WTC11 (cell line): ENCODE measurements around the gene RBP7.

ENCODE experiments used
- CTCF ChIP-seq: fragments of 200-600 bp; IDR thresholded peaks from 2 replicates; pipeline ENCODE4 v1.8.0; 2022; ENCODE audit warnings: antibody characterized with exemption
- E2F1 ChIP-seq: sonication (generic); formaldehyde crosslinking; IDR thresholded peaks from 2 replicates; pipeline ENCODE4 v1.8.0; 2022; ENCODE audit warnings: mild to moderate bottlenecking, missing genetic modification reagents
- FOXJ3 ChIP-seq: sonication (generic); formaldehyde crosslinking; IDR thresholded peaks from 2 replicates; pipeline ENCODE4 v1.9.0; 2021; ENCODE audit warnings: missing genetic modification reagents, mild to moderate bottlenecking, borderline replicate concordance
- FOXK1 ChIP-seq: sonication (generic); formaldehyde crosslinking; IDR thresholded peaks from 2 replicates; pipeline ENCODE4 v1.8.0; 2022; ENCODE audit warnings: mild to moderate bottlenecking, moderate library complexity, missing genetic modification reagents
- IRF1 ChIP-seq: sonication (generic); formaldehyde crosslinking; IDR thresholded peaks from 2 replicates; pipeline ENCODE4 v1.8.0; 2023; ENCODE audit warnings: missing genetic modification reagents
- NFYB ChIP-seq: sonication (generic); formaldehyde crosslinking; conservative IDR thresholded peaks from 2 replicates; pipeline ENCODE4 v1.8.0; 2022; ENCODE audit warnings: low read depth, missing genetic modification reagents
- PREB ChIP-seq: sonication (generic); formaldehyde crosslinking; IDR thresholded peaks from 2 replicates; pipeline ENCODE4 v1.8.1; 2022; ENCODE audit warnings: mild to moderate bottlenecking, missing genetic modification reagents, moderate library complexity, borderline replicate concordance
- SMAD3 ChIP-seq: sonication (generic); formaldehyde crosslinking; IDR thresholded peaks from 2 replicates; pipeline ENCODE4 v1.8.0; 2022; ENCODE audit warnings: missing genetic modification reagents, mild to moderate bottlenecking, borderline replicate concordance
- ZNF138 ChIP-seq: sonication (generic); formaldehyde crosslinking; conservative IDR thresholded peaks from 2 replicates; pipeline ENCODE4 v1.8.1; 2022; ENCODE audit warnings: mild to moderate bottlenecking, moderate library complexity, missing genetic modification reagents
- ZNF423 ChIP-seq: fragments of 250-450 bp; sonication (Bioruptor Pico); IDR thresholded peaks from 2 replicates; pipeline ENCODE4 v2.1.2; 2022; ENCODE audit warnings: mild to moderate bottlenecking, moderate library complexity

- TF ChIP-seq FOXJ3 = no peak
- TF ChIP-seq CTCF = no peak
- no peak for TF ChIP-seq SMAD3 (CRISPR knock-in tag)
- no peak for TF ChIP-seq NFYB (CRISPR knock-in tag)
- TF ChIP-seq E2F1 (CRISPR knock-in tag) = no peak
- no peak for TF ChIP-seq PREB
- TF ChIP-seq ZNF423 (CRISPR knock-in tag) = no peak
- TF ChIP-seq ZNF138 = no peak
- no peak for TF ChIP-seq IRF1 (CRISPR knock-in tag)
- no peak for TF ChIP-seq FOXK1 (CRISPR knock-in tag)
These were observed 3.4 kb upstream of the RBP7 start for GRCh38 chr1:9993561-9994075.
